Psoas muscle (tissue), 8 donors: Measurements from ENCODE around the gene WDR27. TPM values are rescaled to one million over a fixed set of nuclear protein-coding genes. Genes with fewer than 3 reads are reported as not detected.

ENCODE experiments used
- ATAC-seq, 4 donors: fragments of 200-7000 bp; cut with Tn5 transposase; one replicate each; pipeline ENCODE4 v1.9.1; 2020; ENCODE audit warnings: moderate library complexity in 3 of 4, mild to moderate bottlenecking in 2 of 4
- DNase-seq, 2 donors: peaks; one replicate each; pipeline ENCODE4 v3.0.0-alpha.2; 2020
- H3K27ac ChIP-seq: fragments of 200-600 bp; one replicate; pipeline ENCODE4 v1.8.0; 2022
- H3K27me3 ChIP-seq, 3 donors: fragments of 200-600 bp in 1 of 3; one replicate each; pipeline versions ENCODE4 v1.6.1 to v1.8.0; 2013 to 2022; ENCODE audit warnings: low read length in 2 of 3, mild to moderate bottlenecking in 2 of 3, moderate library complexity in 1 of 3; ENCODE audit not compliant: insufficient read depth in 3 of 3
- H3K36me3 ChIP-seq, 2 donors: fragments of 200-600 bp in 1 of 2; one replicate each; pipeline versions ENCODE4 v1.6.1 to v1.8.0; 2013 to 2022; ENCODE audit warnings: low read depth in 1 of 2, mild to moderate bottlenecking in 1 of 2, moderate library complexity in 1 of 2; ENCODE audit not compliant: insufficient read depth in 1 of 2
- H3K4me1 ChIP-seq: fragments of 200-600 bp; one replicate; pipeline ENCODE4 v1.8.0; 2022
- H3K4me3 ChIP-seq: fragments of 200-600 bp; one replicate; pipeline ENCODE4 v1.8.0; 2022; ENCODE audit warnings: mild to moderate bottlenecking
- H3K9me3 ChIP-seq: fragments of 200-600 bp; one replicate; pipeline ENCODE4 v1.8.0; 2022
- CTCF ChIP-seq: fragments of 200-600 bp; IDR thresholded peaks from one replicate; pipeline ENCODE4 v1.8.0; 2022; ENCODE audit warnings: antibody characterized with exemption
- WGBS, 3 donors: extraction: QIAGEN DNeasy Blood & Tissue Kit; methylation state at CpG; one replicate each; pipeline versions ENCODE4 v1.1.6 to v1.1.7; 2013; 5-methylcytosine and 5-hydroxymethylcytosine counted together
- intact Hi-C, 2 donors: fragments of 100-400 bp; cut with DNase I; formaldehyde crosslinking; loops; one replicate each; pipeline versions ENCODE4 v1.11.0 to v1.14.2; 2022
- polyA plus RNA-seq, 3 donors: library from polyadenylated mRNA; stranded (reverse); fragments of 200-250 nt; gene quantifications; one replicate each; pipeline ENCODE4 v1.2.3, GENCODE V29; 2013
- total RNA-seq, 4 donors: library from RNA; stranded (reverse); fragmentation: NEBNext Ultra II Directional in 2 of 4; extraction: Animal tissue kit (Norgen Biotek cat#: 25700) in 2 of 4; gene quantifications; one replicate each; pipeline versions ENCODE4 v1.2.1 to v1.2.4, GENCODE V29; 2021 to 2023
- donor health status: healthy with polysubstance abuse.
- donor health status: DM: no; HTN: no; CAD: no; lungs with moderate emphysema.
- donor health status: Bipolar disorder and iron deficiency.
- donor health status: healthy.
- donor health status: DM: yes; HTN: yes; CAD: no.
- donor health status: DM: no; HTN: no; CAD: no.
- donor health status: DM: no; HTN: no; CAD: no.
- donor health status: DM: yes; HTN: yes; CAD: no.

WDR27 gene
- total and polyA plus RNA-seq, 7 donors: 3.1 to 14.4 (median 5.5) TPM

GRCh38 chr6:169452869-169453620 lies 248.8 kb downstream of the WDR27 start:
- peak overlapping the region; percentile 63 for H3K27ac ChIP-seq
- H3K4me3 ChIP-seq: peak overlapping the region; percentile 46
- no peaks in the 10 kb centered on the region for H3K4me1 ChIP-seq
- DNase-seq (no peak), ATAC-seq (no peak)
- TF ChIP-seq CTCF: no peak
- whole genome bisulfite sequencing, 3 donors: 81 to 83% (median 82%) methylated on average over 11 of the region's 11 CpGs
- no peaks in the 10 kb centered on the region for H3K36me3 ChIP-seq
- intact Hi-C loops: no loop called here
- H3K27me3 ChIP-seq: no peaks in the 10 kb centered on the region
- no peaks in the 10 kb centered on the region for H3K9me3 ChIP-seq

- ATAC-seq (peak; percentile 66 to 93 (median 80)), DNase-seq (peak; percentile 79 to 84)
- Histone ChIP-seq H3K36me3 (no peaks in the 10 kb centered on the region), H3K27ac (peak overlapping the region; percentile 63), H3K4me3 (peak overlapping the region; percentile 46), H3K4me1 (no peaks in the 10 kb centered on the region), H3K27me3 (no peaks in the 10 kb centered on the region), H3K9me3 (no peaks in the 10 kb centered on the region)
- WGBS, 3 donors: 76 to 78% (median 77%) methylated on average over 35 to 36 of the region's 36 CpGs
- intact Hi-C loops: no loop called here
- no peak for TF ChIP-seq CTCF
Measured at GRCh38 chr6:169452117-169452868, 249.5 kb downstream of the WDR27 start.

- DNase-seq (no peak), ATAC-seq (no peak)
- Histone ChIP-seq H3K27ac (peak overlapping the region; percentile 63), H3K27me3 (no peaks in the 10 kb centered on the region), H3K9me3 (no peaks in the 10 kb centered on the region), H3K4me1 (no peaks in the 10 kb centered on the region), H3K36me3 (no peaks in the 10 kb centered on the region), H3K4me3 (peak overlapping the region; percentile 46)
- intact Hi-C loops: no loop called here
- no peak for TF ChIP-seq CTCF
- WGBS, 3 donors: 89 to 90% (median 90%) methylated on average over 14 of the region's 14 CpGs
Measured at GRCh38 chr6:169451065-169451838, 250.6 kb downstream of the WDR27 start.

GRCh38 chr6:169450097-169450496 lies 251.7 kb downstream of the WDR27 start:
- Histone ChIP-seq H3K4me1 (no peaks in the 10 kb centered on the region), H3K27me3 (no peaks in the 10 kb centered on the region), H3K36me3 (no peaks in the 10 kb centered on the region), H3K27ac (no peak overlapping the region), H3K4me3 (no peak overlapping the region), H3K9me3 (no peaks in the 10 kb centered on the region)
- WGBS, 3 donors: 44 to 55% (median 48%) methylated on average over 12 of the region's 12 CpGs
- no peak for ATAC-seq
- no peak for DNase-seq
- intact Hi-C loops: no loop called here
- no peak for TF ChIP-seq CTCF
